ENCODE results near the gene MFAP1.

GRCh38 chr15:43854801-43855200 lies 30.3 kb upstream of the MFAP1 start:
- no peak for TF ChIP-seq POLR2A (IDR thresholded peaks at IDR 0.05)
- TF ChIP-seq CTCF (IDR thresholded peaks at IDR 0.05), result no peak
